Measurements from ENCODE around the gene SFMBT2.
A peak's percentile ranks its signal among the peaks of the same experiment; 100 is the strongest.

Gene SFMBT2

GRCh38 chr10:7264313-7264756, 146.5 kb downstream of the SFMBT2 start:
- no peak for DNase-seq (ENCODE audit: low read depth)

GRCh38 chr10:7263616-7264015, 147.2 kb downstream of the SFMBT2 start:
- DNase-seq (ENCODE audit: low read depth), result no peak

- DNase-seq (ENCODE audit: low read depth), result no peak
Observed at GRCh38 chr10:7261351-7261750, 149.5 kb downstream of the SFMBT2 start.

DNA sequence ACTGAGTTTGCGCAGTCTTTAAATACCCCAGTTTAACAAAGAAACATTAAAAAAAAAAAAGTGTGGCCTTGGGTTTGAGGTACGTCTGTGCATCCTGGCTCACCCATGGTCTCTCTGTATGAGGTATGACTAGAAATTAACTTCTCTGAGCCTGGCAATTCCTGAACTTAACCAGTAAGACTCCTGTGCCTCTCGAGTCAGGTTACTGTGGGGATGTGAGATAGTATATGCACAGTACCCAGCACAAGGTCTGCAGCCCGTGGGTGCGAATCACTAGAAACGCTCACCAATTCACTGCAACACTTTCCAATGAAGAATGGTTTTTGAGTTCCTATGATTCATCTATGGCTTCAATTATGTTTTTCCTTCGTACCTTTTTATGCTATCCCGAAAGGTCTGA, 149.9 kb downstream of the SFMBT2 start:
- DNase-seq (ENCODE audit: low read depth), result no peak

- DNase-seq (ENCODE audit: low read depth), result no peak
Observed at GRCh38 chr10:7260412-7260900, 150.4 kb downstream of the SFMBT2 start.

DNA sequence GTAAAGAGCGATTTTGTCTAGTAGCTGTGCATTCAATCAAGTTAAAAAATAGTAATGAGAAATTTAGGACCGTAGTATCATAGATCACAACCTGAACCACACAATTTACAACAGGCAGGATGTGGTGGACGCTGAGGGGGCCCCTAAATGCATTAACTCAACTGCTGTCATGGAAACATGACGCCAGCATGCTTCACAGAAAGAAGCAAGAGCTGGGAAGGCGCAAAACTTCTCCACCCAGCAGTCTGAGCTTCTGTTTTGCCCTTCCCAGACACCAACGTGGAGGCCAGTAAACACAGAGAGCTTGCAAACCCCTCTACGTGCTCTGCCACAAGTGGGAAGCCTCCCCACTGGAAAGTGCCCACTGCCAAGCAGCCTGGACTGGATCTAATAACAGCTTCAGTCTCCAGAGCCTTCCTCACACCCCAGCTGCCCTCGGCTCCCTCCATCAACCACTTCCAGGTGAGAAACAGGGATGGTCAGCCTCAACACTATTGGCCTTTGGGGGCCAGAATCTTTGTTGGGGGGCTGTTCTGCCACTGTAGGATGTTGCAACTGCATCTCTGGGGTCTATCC, 151.8 kb downstream of the SFMBT2 start:
- peak; percentile 41 for DNase-seq (ENCODE audit: low read depth)

- DNase-seq (ENCODE audit: low read depth), result no peak
Observed at GRCh38 chr10:7255517-7255916, 155.3 kb downstream of the SFMBT2 start.

DNA sequence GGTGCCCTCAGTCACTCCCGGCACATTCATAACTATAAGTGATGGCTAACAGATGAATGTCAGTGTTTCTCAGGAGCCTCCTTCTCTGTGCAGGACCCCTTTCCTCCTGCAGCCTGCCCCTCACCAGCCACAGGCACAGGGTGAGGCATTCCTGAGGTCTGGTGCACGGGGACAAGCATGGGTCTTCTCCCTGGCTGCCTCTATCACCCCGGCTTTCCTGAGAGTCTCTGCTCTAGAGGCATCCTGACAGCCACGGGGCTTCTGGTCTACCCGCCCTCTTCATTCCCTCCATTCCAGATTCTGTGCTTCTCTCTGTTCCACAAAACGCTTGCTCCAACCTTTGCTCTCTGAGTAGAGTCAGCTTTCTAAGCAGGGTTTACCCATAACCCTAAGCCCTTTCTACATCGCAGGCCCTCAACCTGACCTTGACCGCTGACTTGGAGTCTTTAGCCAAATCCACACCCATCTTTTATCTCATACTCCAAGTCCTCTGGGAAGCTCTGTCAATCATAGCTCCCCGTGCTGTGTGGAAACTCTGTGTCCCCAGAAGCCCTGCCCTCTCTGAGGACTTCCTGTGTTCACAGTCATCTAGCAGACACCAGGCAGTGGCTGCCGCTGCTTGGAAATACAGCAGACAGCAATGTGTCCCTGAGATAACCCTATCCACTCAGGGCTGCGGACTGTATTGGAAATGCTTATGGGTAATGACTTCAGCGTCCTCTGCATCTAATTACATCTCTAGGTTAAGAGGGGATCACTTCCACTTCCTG, 159.0 kb downstream of the SFMBT2 start:
- no peak for DNase-seq (ENCODE audit: low read depth)

DNA sequence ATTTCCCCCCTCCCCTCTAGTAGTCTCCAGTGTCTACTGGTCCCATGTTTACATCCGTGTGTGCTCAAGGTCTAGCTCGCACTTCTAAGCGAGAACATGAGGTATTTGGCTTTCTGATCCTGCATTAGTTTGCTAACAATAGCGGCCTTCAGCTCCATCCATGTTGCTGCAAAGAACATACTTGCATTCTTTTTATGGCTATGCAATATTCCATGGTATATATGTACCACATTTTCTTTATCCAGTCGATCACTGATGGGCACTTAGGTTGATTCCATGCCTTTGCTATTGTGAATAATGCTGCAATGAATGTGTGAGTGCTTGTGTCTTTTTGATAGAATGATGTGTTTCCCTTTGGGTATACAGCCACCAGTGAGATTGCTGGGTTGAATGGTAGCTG, 160.6 kb downstream of the SFMBT2 start:
- no peak for DNase-seq (ENCODE audit: low read depth)

DNA sequence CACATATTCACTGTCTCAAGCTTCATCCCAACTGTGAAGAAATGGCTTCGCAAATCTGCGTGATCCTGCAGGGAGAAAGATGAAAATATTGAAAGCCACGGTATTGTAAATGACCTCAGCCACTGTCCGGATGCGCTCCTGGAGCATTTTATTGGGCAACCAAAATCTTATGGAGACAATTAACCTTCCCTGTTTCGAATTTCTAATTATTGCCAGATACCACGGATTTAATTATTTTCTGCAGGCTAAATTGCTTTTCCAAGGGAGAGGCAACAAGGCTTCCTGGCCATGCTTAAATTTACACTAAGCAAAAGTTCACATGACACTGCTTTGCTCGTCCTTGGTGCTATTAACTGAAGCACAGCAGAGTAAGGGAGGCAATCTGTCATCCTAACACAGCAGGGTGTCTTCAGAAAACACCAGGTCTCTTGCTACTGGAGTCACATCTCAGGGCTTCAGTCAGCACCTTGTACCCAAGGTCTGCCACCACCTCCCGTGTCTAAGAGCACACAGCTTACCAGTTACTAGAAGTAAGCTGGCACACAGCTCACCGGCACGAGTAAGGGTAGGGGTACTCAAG, 162.2 kb downstream of the SFMBT2 start:
- no peak for DNase-seq (ENCODE audit: low read depth)

DNA sequence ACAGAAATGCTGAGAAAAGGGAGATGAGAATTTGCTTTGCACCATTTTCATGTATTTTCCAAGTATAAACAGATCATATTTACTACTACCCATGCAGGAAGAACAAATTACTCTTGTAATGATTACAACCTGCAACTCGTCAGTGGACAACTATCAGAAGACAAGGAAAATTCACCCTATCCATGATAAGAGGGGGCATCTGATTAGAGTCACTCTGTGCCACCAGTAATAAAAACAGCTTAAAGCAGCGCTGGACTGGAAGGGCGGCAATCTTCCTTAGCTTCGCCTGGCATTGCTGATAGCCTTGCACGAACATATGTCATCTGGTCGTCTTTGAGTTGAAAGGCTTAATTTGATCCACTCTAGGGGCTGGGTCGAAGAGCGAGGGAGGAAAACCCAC, 162.7 kb downstream of the SFMBT2 start:
- no peak for DNase-seq (ENCODE audit: low read depth)

DNA sequence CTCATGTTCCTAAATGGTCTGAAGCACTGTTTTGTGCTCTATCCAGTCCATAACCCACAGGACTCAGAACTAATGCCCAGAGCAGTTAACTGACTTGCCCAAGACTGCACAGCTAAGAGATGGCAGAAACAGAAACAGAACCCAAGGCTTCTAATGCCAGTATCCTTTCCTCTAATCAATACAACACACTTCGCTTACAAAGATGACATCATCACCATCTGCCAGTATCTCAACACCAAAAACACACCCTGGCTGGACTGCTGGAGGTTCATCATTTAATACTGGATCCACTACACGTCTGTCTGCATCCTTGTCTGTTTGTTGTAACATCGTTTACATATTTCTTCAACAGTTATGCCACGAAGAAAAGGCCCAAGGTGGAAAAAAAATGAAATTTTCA, 165.3 kb downstream of the SFMBT2 start:
- no peak for DNase-seq (ENCODE audit: low read depth)

GRCh38 chr10:7243873-7244272, 167.0 kb downstream of the SFMBT2 start:
- no peak for DNase-seq (ENCODE audit: low read depth)

DNA sequence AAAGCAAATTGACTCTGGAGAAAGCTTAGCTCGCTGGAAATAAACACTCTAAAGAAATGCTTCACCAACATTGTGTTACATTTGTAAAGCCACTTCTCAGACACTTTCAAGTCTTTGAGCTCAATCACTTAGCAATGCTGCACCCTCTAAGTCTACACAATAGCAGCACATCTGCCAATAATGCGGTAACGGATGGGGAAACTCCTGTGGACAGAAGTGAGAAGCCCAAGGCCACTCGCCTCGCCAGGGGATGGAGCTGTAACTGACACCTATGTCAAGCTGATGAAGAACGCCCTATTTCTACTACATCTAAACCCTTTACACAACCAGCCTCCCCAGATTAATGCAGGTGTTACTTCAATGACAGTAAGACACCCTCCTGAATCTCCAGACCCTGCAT, 167.7 kb downstream of the SFMBT2 start:
- DNase-seq (ENCODE audit: low read depth), result no peak

DNA sequence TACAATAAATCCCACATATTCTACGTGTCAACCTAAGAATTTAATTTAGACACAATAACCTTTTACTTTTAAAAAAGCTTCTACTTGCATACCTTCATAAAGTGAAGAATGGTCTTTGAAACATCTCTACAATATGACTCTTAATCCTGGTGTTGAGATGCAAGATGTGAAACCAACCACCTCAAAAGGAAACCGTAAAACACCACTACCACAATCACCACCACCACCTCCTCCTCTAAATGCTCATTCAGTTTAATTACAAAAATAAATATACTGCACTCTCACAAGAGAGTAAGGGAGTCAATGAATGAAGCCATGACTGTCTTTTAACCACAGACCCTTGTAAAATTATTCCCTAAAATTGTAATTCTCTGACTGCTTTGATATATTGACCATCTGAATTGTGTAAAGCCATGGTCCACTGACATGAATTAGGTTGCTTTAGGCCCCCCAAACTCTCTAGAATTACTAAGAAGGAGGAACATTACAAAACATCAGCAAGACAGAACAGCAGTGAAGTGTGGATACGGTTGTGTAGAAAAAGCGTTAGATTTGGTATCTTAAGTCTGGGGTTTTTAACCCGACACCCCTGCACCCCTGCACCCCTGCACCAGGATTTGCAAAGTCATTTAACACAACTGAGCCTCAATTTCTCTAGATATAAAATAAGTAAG, 171.4 kb downstream of the SFMBT2 start:
- no peak for DNase-seq (ENCODE audit: low read depth)

DNA sequence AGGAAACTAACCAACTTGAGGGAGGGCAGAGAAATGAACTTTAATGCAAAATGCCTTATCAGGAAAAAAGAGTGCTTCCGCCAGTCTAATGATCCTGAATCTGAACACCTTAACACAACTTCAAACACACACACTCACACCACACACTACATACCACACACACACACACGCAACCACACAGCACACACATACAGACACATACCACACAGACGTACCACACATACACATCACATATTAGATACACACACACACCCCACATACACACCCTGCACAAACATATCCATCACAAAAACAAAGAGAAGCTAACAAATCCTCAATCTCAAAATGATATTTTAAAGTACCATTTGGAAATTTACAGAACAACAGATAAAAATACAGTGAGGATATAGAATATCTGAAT, 175.5 kb downstream of the SFMBT2 start:
- DNase-seq (ENCODE audit: low read depth), result no peak

GRCh38 chr10:7234109-7234508, 176.7 kb downstream of the SFMBT2 start:
- no peak for DNase-seq (ENCODE audit: low read depth)

DNA sequence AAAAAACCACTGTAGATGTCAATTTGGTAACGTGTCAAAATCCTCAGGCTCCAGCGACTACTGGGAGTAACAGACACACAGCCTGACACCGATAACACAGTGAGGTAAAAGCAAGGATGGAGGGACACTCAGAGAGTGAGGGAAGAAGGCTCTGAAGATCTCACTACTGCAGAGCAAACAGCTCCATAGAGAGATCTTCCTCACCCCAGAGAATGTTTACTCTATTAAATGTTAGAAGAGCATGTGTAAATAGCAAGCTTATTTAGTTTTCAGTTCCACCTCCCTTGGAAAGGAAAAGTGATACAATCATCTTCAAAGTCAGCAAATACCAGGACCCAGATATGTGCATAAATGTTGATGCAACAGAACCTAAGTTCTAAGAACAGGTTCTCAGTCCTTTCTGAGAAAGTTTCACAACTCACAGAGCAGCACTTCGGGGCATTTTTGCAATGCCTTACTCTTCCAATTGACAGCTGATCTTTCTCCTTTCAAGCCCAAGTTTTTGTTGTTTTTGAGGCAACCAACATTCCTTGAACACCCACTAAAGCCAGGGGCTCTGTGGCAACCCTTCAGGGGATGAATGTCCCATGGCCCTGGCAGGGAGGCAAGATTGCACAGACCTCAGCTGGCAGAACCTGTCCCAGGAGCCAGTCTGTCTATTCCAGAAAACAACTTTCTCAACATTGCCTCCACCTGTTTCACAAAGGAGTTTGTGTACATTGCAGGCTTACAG, 177.4 kb downstream of the SFMBT2 start:
- DNase-seq (ENCODE audit: low read depth), result no peak

- no peak for DNase-seq (ENCODE audit: low read depth)
Observed at GRCh38 chr10:7231509-7232414, 179.1 kb downstream of the SFMBT2 start.

GRCh38 chr10:7230951-7231350, 179.9 kb downstream of the SFMBT2 start:
- DNase-seq (ENCODE audit: low read depth), result no peak

DNA sequence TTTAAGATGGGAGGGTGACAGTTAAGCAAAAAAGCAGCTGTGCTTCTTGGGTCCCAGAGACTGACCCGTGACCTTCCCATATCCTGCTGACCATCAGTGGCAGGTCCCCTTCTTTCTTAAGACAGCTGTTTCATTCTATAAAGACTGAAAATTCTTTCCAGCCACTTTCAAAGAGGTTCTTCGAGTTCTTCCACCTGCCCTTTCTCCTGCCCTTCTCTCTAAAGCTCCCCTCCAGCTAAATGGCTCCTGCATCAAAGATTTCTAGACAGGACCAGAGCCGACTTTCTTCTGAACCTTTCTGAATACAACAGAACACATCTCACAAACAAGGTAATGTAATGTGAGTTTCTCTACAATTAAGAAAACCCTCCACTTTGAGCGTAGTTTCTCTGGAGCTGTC, 180.8 kb downstream of the SFMBT2 start:
- no peak for DNase-seq (ENCODE audit: low read depth)
